ENCODE measurements around the gene ANKRD44. TPM values are rescaled to one million over a fixed set of nuclear protein-coding genes. Genes with fewer than 3 reads are reported as not detected.

Gene ANKRD44
- total RNA-seq, 4 donors from 2014 or later = 22.8 to 69.1 (median 37.5) TPM

DNA sequence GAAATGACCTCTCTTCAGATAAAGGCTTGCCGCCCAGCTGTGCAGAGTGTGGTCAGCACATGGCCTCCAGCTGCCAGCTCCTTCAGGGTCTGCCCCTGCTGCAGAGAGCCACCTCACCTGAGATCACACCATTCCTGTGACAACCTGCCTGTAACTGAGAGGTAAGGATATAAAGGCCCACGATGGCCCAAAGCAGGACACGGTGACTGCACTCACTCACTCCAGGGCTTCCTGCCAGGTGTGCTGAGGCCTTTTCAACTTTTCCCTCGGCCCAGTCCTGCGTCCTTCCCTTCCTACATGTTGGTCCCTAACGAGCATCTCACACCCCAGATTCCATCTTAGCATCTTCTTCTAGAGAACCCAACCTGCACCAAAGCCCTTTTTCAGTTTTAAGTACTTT, 36.2 kb downstream of the ANKRD44 start:
- TF ChIP-seq, protein P1, sequence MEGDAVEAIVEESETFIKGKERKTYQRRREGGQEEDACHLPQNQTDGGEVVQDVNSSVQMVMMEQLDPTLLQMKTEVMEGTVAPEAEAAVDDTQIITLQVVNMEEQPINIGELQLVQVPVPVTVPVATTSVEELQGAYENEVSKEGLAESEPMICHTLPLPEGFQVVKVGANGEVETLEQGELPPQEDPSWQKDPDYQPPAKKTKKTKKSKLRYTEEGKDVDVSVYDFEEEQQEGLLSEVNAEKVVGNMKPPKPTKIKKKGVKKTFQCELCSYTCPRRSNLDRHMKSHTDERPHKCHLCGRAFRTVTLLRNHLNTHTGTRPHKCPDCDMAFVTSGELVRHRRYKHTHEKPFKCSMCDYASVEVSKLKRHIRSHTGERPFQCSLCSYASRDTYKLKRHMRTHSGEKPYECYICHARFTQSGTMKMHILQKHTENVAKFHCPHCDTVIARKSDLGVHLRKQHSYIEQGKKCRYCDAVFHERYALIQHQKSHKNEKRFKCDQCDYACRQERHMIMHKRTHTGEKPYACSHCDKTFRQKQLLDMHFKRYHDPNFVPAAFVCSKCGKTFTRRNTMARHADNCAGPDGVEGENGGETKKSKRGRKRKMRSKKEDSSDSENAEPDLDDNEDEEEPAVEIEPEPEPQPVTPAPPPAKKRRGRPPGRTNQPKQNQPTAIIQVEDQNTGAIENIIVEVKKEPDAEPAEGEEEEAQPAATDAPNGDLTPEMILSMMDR (IDR thresholded peaks at IDR 0.05; ENCODE audit: low read depth) = no peak

DNA sequence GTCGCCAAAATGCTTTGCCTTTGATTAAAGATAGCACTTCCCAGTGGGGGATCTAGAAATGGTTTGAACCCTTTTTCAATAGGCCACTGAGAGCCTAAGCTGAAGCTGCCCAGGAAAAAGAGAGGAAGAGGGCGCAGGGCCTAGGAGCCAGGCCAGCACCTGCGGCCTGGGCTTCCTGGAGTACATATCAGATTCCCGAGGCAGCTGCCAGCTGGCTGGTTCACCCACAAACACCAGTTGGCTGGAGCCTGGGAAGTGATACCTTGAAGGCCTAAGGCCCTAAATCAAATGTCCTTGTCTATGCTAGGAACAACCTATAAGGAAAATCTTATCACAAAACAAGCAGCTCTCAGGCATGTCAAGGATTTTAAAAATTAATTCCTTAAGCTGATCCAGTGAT, 37.1 kb downstream of the ANKRD44 start:
- TF ChIP-seq, protein P1 (IDR thresholded peaks at IDR 0.05; ENCODE audit: low read depth) = no peak

DNA sequence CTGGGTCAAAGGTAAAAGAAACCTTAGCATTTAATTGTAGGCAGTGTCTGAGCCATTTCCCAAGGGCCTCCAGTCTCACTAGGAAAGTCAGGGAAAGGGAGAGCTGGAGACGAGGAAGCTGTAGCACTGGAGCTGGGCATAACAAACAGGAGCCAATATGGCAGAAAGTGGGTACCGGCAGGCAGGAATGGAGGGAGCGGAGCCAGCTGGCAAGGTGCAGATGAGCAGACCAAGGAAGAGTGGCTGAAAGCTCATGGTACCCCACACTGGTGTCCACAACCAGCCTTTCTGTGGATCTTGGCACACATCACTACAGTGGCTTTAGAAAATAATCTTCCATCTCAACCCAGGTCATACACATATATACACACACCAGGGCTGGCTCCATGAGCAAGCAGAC, 40.0 kb downstream of the ANKRD44 start:
- TF ChIP-seq, protein P1 (IDR thresholded peaks at IDR 0.05; ENCODE audit: low read depth) = no peak

- TF ChIP-seq, protein P1 (IDR thresholded peaks at IDR 0.05; ENCODE audit: low read depth) = no peak
Observed at GRCh38 chr2:197269815-197270214, 40.8 kb downstream of the ANKRD44 start.

GRCh38 chr2:197268786-197269584, 41.6 kb downstream of the ANKRD44 start:
- TF ChIP-seq, protein P1 (IDR thresholded peaks at IDR 0.05; ENCODE audit: low read depth) = no peak

GRCh38 chr2:197266477-197266876, 44.1 kb downstream of the ANKRD44 start:
- TF ChIP-seq, protein P1 (IDR thresholded peaks at IDR 0.05; ENCODE audit: low read depth) = no peak

DNA sequence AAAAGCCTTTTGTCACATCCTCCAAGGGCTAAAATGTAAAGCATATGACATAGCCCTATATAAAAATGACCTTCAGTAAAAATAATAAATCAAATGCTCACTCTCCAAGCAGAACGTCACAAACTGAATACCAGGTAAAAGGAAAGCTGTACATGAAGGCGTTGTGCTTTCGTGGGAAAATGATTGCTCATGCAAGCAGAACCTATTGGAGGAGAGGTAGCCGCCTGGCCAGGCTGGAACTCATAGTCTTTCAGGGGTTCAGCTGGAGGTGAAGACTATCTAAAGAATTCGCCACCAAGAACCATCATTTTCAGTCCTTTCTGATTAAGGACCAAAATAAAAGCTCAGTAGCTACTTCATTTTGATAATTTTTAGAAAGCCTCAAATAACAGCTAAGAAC, 44.7 kb downstream of the ANKRD44 start:
- TF ChIP-seq, protein P1 (IDR thresholded peaks at IDR 0.05; ENCODE audit: low read depth) = no peak
